K562 (cell line): ENCODE results near the gene CCT5. TPM values are rescaled to one million over a fixed set of nuclear protein-coding genes. Genes with fewer than 3 reads are reported as not detected.

ENCODE experiments used
- ATAC-seq: fragments of 200-7000 bp; cut with Tn5 transposase; 3 replicates; pipeline ENCODE4 v1.9.1; 2020; ENCODE audit warnings: moderate library complexity
- BruUV-seq: library from RNA; stranded (reverse); fragments of 400-500 nt; replicated peaks from 2 replicates; lab custom pipeline; 2021; lab: Mats Ljungman, UMichigan
- CTCF ChIA-PET: fragments of 300-600 bp; formaldehyde crosslinking; extraction: SDS; loops from one replicate; lab custom pipeline; 2021; ENCODE audit warnings: low intra/inter-chr PET ratio; lab: Yijun Ruan, JAX
- POLR2A ChIA-PET: fragments of 300-600, 350-650 bp; sonication (Branson Sonifier 250); formaldehyde crosslinking; extraction: SDS; loops from one replicate; lab custom pipeline; 2021; ENCODE audit warnings: antibody characterized with exemption, inconsistent platforms; lab: Yijun Ruan, JAX
- DNase-seq, 4 experiments: peaks; one replicate each; pipeline versions ENCODE4 v3.0.0 to v3.0.0-alpha.2; 2011 to 2018; ENCODE audit warnings: low spot score in 3 of 4, mixed read lengths in 3 of 4; ENCODE audit errors: extremely low read depth in 1 of 4
- FAIRE-seq: peaks from 2 replicates; lab custom pipeline; 2011; peaks lifted over from hg19 to GRCh38; lab: Jason Lieb, UNC
- H2AFZ ChIP-seq: 2 replicates; pipeline ENCODE4 v1.6.0; 2011; ENCODE audit warnings: low read depth, low read length, control low read depth, inconsistent platforms
- H3K27ac ChIP-seq: fragments of 200-600 bp; 3 replicates; pipeline ENCODE4 v1.8.0; 2011; ENCODE audit warnings: low read depth, mild to moderate bottlenecking, control low read depth, inconsistent platforms, low read length, moderate library complexity, mixed read lengths; ENCODE audit errors: extremely low read depth
- H3K27me3 ChIP-seq, 2 experiments: fragments of 300-600 bp in 1 of 2; 2 replicates in 1 of 2; 3 replicates in 1 of 2; pipeline versions ENCODE4 v1.6.0 to v1.8.0; 2011; ENCODE audit warnings: inconsistent platforms in 2 of 2, low read length in 2 of 2, mild to moderate bottlenecking in 1 of 2, mixed read lengths in 1 of 2, moderate library complexity in 1 of 2; ENCODE audit not compliant: control insufficient read depth in 2 of 2, insufficient read depth in 2 of 2
- H3K36me3 ChIP-seq: fragments of 300-600 bp; 3 replicates; pipeline ENCODE4 v1.8.0; 2011; ENCODE audit warnings: mild to moderate bottlenecking, low read length, inconsistent platforms; ENCODE audit not compliant: control insufficient read depth, insufficient read depth
- H3K4me1 ChIP-seq, 2 experiments: fragments of 200-600 bp in 1 of 2; replicated peaks in 1 of 2; 2 replicates in 1 of 2; 3 replicates in 1 of 2; pipeline versions ENCODE4 v1.5.1 to v1.8.0; 2011; ENCODE audit warnings: inconsistent platforms in 2 of 2, low read length in 2 of 2, mild to moderate bottlenecking in 1 of 2, mixed read lengths in 1 of 2, moderate library complexity in 1 of 2; ENCODE audit not compliant: control insufficient read depth in 2 of 2, insufficient read depth in 2 of 2
- H3K4me2 ChIP-seq: 2 replicates; pipeline ENCODE4 v1.6.1; 2011; ENCODE audit warnings: low read length, control low read depth, inconsistent platforms, mixed read lengths; ENCODE audit not compliant: insufficient read depth
- H3K4me3 ChIP-seq: fragments of 200-600 bp; sonication (generic), shearing (Covaris generic); 2 replicates; pipeline ENCODE4 v1.5.1; 2016; ENCODE audit warnings: control low read depth, inconsistent platforms
- H3K79me2 ChIP-seq: fragments of 200-600 bp; 3 replicates; pipeline ENCODE4 v1.8.0; 2011; ENCODE audit warnings: low read length, inconsistent platforms; ENCODE audit not compliant: control insufficient read depth, insufficient read depth
- H3K9ac ChIP-seq, 2 experiments: 2 replicates each; pipeline versions ENCODE4 v1.6.0 to v1.6.1; 2011; ENCODE audit warnings: low read depth in 2 of 2, low read length in 2 of 2, control low read depth in 1 of 2, inconsistent platforms in 1 of 2, mild to moderate bottlenecking in 1 of 2, mixed read lengths in 1 of 2; ENCODE audit not compliant: insufficient read depth in 1 of 2
- H3K9me1 ChIP-seq: one replicate; pipeline ENCODE4 v1.6.0; 2011; ENCODE audit warnings: inconsistent platforms, mild to moderate bottlenecking, low read length, moderate library complexity; ENCODE audit not compliant: control insufficient read depth, insufficient read depth
- H3K9me3 ChIP-seq: replicated peaks from 2 replicates; pipeline ENCODE4 v1.5.1; 2011; ENCODE audit warnings: low read depth, low read length, inconsistent platforms; ENCODE audit not compliant: control insufficient read depth, insufficient read depth
- H4K20me1 ChIP-seq: replicated peaks from 2 replicates; pipeline ENCODE4 v1.6.1; 2011; ENCODE audit warnings: low read length, inconsistent platforms, mixed read lengths; ENCODE audit not compliant: control insufficient read depth, insufficient read depth
- ARID2 ChIP-seq: fragments of 450-650 bp; IDR thresholded peaks from 2 replicates; pipeline ENCODE4 v1.6.1; 2017; ENCODE audit warnings: antibody characterized with exemption, mild to moderate bottlenecking
- ATF3 ChIP-seq, 2 experiments: fragments of 450-650 bp in 1 of 2; sonication (generic) in 1 of 2; formaldehyde crosslinking in 1 of 2; IDR thresholded peaks in 1 of 2; conservative IDR thresholded peaks in 1 of 2; 2 replicates each; pipeline versions ENCODE4 v1.6.1 to v1.8.1; 2016 to 2023; ENCODE audit warnings: mild to moderate bottlenecking in 2 of 2, moderate library complexity in 2 of 2, inconsistent platforms in 1 of 2, missing genetic modification reagents in 1 of 2
- ELF2 ChIP-seq: fragments of 250-450 bp; sonication (Bioruptor Pico); IDR thresholded peaks from 2 replicates; pipeline ENCODE4 v1.5.0; 2021; ENCODE audit warnings: mild to moderate bottlenecking
- ETS2 ChIP-seq: IDR thresholded peaks from 2 replicates; pipeline ENCODE4 v1.6.1; 2016; ENCODE audit warnings: borderline replicate concordance, missing genetic modification characterization, mild to moderate bottlenecking, moderate library complexity, missing compliant biosample characterization; ENCODE audit not compliant: poor library complexity, severe bottlenecking
- GTF2F1 ChIP-seq: IDR thresholded peaks from 2 replicates; pipeline ENCODE4 v1.6.1; 2011; ENCODE audit warnings: low read depth, low read length, improper control_type of control experiment
- HNRNPLL ChIP-seq: fragments of 200-400 bp; formaldehyde crosslinking; IDR thresholded peaks from 2 replicates; pipeline ENCODE4 v1.6.1; 2017; ENCODE audit warnings: low read length, low read depth, mild to moderate bottlenecking; ENCODE audit not compliant: poor library complexity, severe bottlenecking
- SIN3A ChIP-seq, 2 experiments: fragments of 150-350 bp in 1 of 2; IDR thresholded peaks; 2 replicates each; pipeline ENCODE4 v1.6.1; 2011 to 2016; ENCODE audit warnings: borderline replicate concordance in 2 of 2, low read depth in 2 of 2, low read length in 2 of 2, mild to moderate bottlenecking in 2 of 2, moderate library complexity in 2 of 2; ENCODE audit not compliant: control insufficient read depth in 1 of 2
- SMC3 ChIP-seq: conservative IDR thresholded peaks from 2 replicates; pipeline ENCODE4 v1.6.1; 2011; ENCODE audit warnings: low read depth, low read length, improper control_type of control experiment; ENCODE audit not compliant: insufficient read depth
- WGBS: fragments of 100-300 bp; shearing (Covaris generic); methylation state at CpG from one replicate; pipeline ENCODE4 v1.1.6; 2016; ENCODE audit warnings: low coverage, mixed read lengths; ENCODE audit not compliant: insufficient coverage; ENCODE audit errors: missing lambda C conversion rate; 5-methylcytosine and 5-hydroxymethylcytosine counted together
- in situ Hi-C: fragments of 300-500 bp; cut with MboI; formaldehyde crosslinking; loops from 4 replicates; pipeline ENCODE4 v1.15.0; 2018; ENCODE audit warnings: inconsistent platforms, mixed read lengths
- intact Hi-C: fragments of 100-400 bp; cut with micrococcal nuclease; formaldehyde crosslinking; loops from 2 replicates; pipeline ENCODE4 v1.14.2; 2022
- polyA plus RNA-seq, 8 experiments: library from polyadenylated mRNA; depleted of rRNA in 4 of 8; stranded (reverse) in 5 of 8; unstranded in 3 of 8; fragments of >200 nt; fragmentation: Nextera tagmentation in 2 of 8; fragmentation: Illumina TruSeq in 1 of 8; extraction: Ambion mirVana in 2 of 8; extraction: Trizol in 1 of 8; gene quantifications; 2 replicates each; pipeline versions ENCODE4 v1.2.1 to v1.2.3, GENCODE V29; 2011 to 2014; ENCODE audit warnings: inconsistent platforms in 1 of 8, missing spikeins in 1 of 8
- total RNA-seq, 7 experiments: library from RNA; depleted of rRNA in 6 of 7; stranded (reverse); fragments of >200 nt in 6 of 7; fragmentation: Illumina TruSeq in 2 of 7; extraction: Trizol in 2 of 7; gene quantifications; 2 replicates each; pipeline versions ENCODE4 v1.2.1 to v1.2.3, GENCODE V29; 2011 to 2021; ENCODE audit warnings: low replicate concordance in 1 of 7

Gene CCT5
- total and polyA plus RNA-seq, 9 of the 15 experiments (the other 6 are each of a cell fraction or from before 2014, with no cell fraction given): 782 to 1,606 (median 1,153) TPM

GRCh38 chr5:10276691-10277090 is 26.6 kb downstream of the CCT5 start:
- FAIRE-seq (peak; percentile 63), DNase-seq (no peak), ATAC-seq (no peak)
- TF ChIP-seq ATF3 (IDR thresholded peaks at IDR 0.05): no peak
- TF ChIP-seq ATF3 (CRISPR knock-in tag; conservative IDR thresholded peaks at IDR 0.05): no peak
- no peak for TF ChIP-seq HNRNPLL
- no peak for TF ChIP-seq SIN3A (IDR thresholded peaks at IDR 0.05; ENCODE audit: borderline replicate concordance in 2 of 2, control insufficient read depth in 1 of 2, low read depth in 2 of 2, low read length in 2 of 2)
- no peak for TF ChIP-seq SMC3
- no peak for TF ChIP-seq ARID2
- no peak for TF ChIP-seq ETS2 (tag)
- TF ChIP-seq ELF2 (CRISPR knock-in tag): no peak
- no peak for TF ChIP-seq GTF2F1
- no peak overlapping the region for H3K9ac ChIP-seq
- POLR2A ChIA-PET: interaction anchor here (0.6 to 1.7 kb wide), 3 partner anchors 16 to 91 kb away, joined by 3 to 9 read pairs (median 5); partner anchors contain the start of gene MARCHF6
- no peaks in the 10 kb centered on the region for H3K9me3 ChIP-seq
- no peaks in the 10 kb centered on the region for H3K9me1 ChIP-seq
- peaks cover 0 to 3% of the 10 kb centered on the region in 2 experiments; a peak in 1 of 5 replicates for H3K4me1 ChIP-seq
- no peak overlapping the region for H3K4me2 ChIP-seq
- H3K27me3 ChIP-seq: no peaks in the 10 kb centered on the region
- in situ Hi-C loops (no loop called here), intact Hi-C loops (no loop called here)
- no peak overlapping the region for H2AFZ ChIP-seq
- peaks cover 50% of the 10 kb centered on the region for H3K36me3 ChIP-seq
- H3K27ac ChIP-seq: no peak overlapping the region
- WGBS: 74% methylated on average over 7 of the region's 7 CpGs
- CTCF ChIA-PET: no interaction called here
- no peak overlapping the region for H3K4me3 ChIP-seq
- H3K79me2 ChIP-seq: no peaks in the 10 kb centered on the region
- H4K20me1 ChIP-seq: no peaks in the 10 kb centered on the region
- no TSS peak for BruUV-seq
